Uterus (tissue), 4 donors: ENCODE measurements around the gene CLCN1. TPM values are rescaled to one million over a fixed set of nuclear protein-coding genes. Genes with fewer than 3 reads are reported as not detected.

Experiments used
- DNase-seq, 2 donors: peaks; one replicate each; pipeline ENCODE4 v3.0.0-alpha.2; 2019 to 2020
- H3K27ac ChIP-seq, 2 donors: fragments of 200-600 bp; sonication (generic); 1 replicate in 1 of 2; 2 replicates in 1 of 2; pipeline ENCODE4 v1.5.1; 2016 to 2018
- H3K27me3 ChIP-seq, 2 donors: fragments of 200-600 bp; sonication (generic); one replicate each; pipeline ENCODE4 v1.5.1; 2018 to 2019; ENCODE audit warnings: control low read depth in 1 of 2
- H3K36me3 ChIP-seq, 2 donors: fragments of 200-600 bp; sonication (generic); one replicate each; pipeline ENCODE4 v1.5.1; 2019; ENCODE audit warnings: control low read depth in 1 of 2
- H3K4me1 ChIP-seq, 2 donors: fragments of 200-600 bp; sonication (generic); one replicate each; pipeline ENCODE4 v1.5.1; 2018 to 2019; ENCODE audit warnings: control low read depth in 1 of 2
- H3K4me3 ChIP-seq, 2 donors: fragments of 200-600 bp; sonication (generic); 1 replicate in 1 of 2; 2 replicates in 1 of 2; pipeline ENCODE4 v1.5.1; 2018 to 2019; ENCODE audit warnings: mild to moderate bottlenecking in 1 of 2
- H3K9me3 ChIP-seq, 2 donors: fragments of 200-600 bp; sonication (generic); one replicate each; pipeline ENCODE4 v1.5.1; 2019; ENCODE audit warnings: control low read depth in 1 of 2
- CTCF ChIP-seq, 4 experiments: fragments of 200-600 bp in 2 of 4; fragments of 450-650 bp in 2 of 4; sonication (generic) in 2 of 4; IDR thresholded peaks; one replicate each; pipeline ENCODE4 v1.5.1; 2016 to 2019; ENCODE audit warnings: antibody characterized with exemption in 4 of 4, mild to moderate bottlenecking in 2 of 4, moderate library complexity in 1 of 4
- POLR2A ChIP-seq, 2 donors: fragments of 450-650 bp; IDR thresholded peaks; one replicate each; pipeline ENCODE4 v1.6.1; 2016; ENCODE audit warnings: antibody characterized with exemption in 2 of 2, mild to moderate bottlenecking in 1 of 2, moderate library complexity in 1 of 2
- intact Hi-C: fragments of 100-400 bp; cut with DNase I; formaldehyde crosslinking; loops from one replicate; pipeline ENCODE4 v1.15.1; 2023; ENCODE audit warnings: low total_unique reads
- total RNA-seq, 4 donors: library from RNA; depleted of rRNA in 3 of 4; stranded (reverse); fragments of >200 nt in 3 of 4; gene quantifications; one replicate each; pipeline versions ENCODE4 v1.1.0 to v1.2.4, GENCODE V29; 2014 to 2023
- donor health status: DM: yes; HTN: yes; CAD: no.

The CLCN1 gene
- total RNA-seq, 4 donors from 2014 or later = 0.21 to 0.30 TPM; not detected in 2

- Histone ChIP-seq H3K27me3 (no peaks in the 10 kb centered on the region), H3K9me3 (no peaks in the 10 kb centered on the region), H3K4me1 (no peaks in the 10 kb centered on the region), H3K27ac (peak overlapping the region in 1 of 2 donors; percentile 5), H3K4me3 (no peak overlapping the region), H3K36me3 (no peaks in the 10 kb centered on the region)
- DNase-seq = no peak
- intact Hi-C loops = no loop called here
- no peak for TF ChIP-seq POLR2A (IDR thresholded peaks at IDR 0.05)
- no peak for TF ChIP-seq CTCF (IDR thresholded peaks at IDR 0.05)
These were observed 59.6 kb downstream of the CLCN1 start for GRCh38 chr7:143375298-143376034.

GRCh38 chr7:143376396-143376795 is 60.5 kb downstream of the CLCN1 start:
- H3K9me3 ChIP-seq = no peaks in the 10 kb centered on the region

GRCh38 chr7:143379611-143380259 is 63.8 kb downstream of the CLCN1 start:
- intact Hi-C loops = no loop called here
- DNase-seq = no peak
- peak overlapping the region; percentile 98 to 99 for H3K27ac ChIP-seq
- H3K4me1 ChIP-seq = peaks cover 0 to 10% of the 10 kb centered on the region in 2 donors
- no peak for TF ChIP-seq CTCF (IDR thresholded peaks at IDR 0.05)
- TF ChIP-seq POLR2A (IDR thresholded peaks at IDR 0.05) = no peak
- H3K9me3 ChIP-seq = no peaks in the 10 kb centered on the region
- no peaks in the 10 kb centered on the region for H3K36me3 ChIP-seq
- H3K27me3 ChIP-seq = no peaks in the 10 kb centered on the region
- H3K4me3 ChIP-seq = peak overlapping the region; percentile 75 to 99

More at GRCh38 chr7:143376396-143376795, 60.5 kb downstream of the CLCN1 start:
- Histone ChIP-seq H3K36me3 (no peaks in the 10 kb centered on the region), H3K27ac (no peak overlapping the region), H3K4me3 (no peak overlapping the region), H3K27me3 (no peaks in the 10 kb centered on the region), H3K4me1 (no peaks in the 10 kb centered on the region)
- intact Hi-C loops = no loop called here
- TF ChIP-seq CTCF (IDR thresholded peaks at IDR 0.05) = no peak
- TF ChIP-seq POLR2A (IDR thresholded peaks at IDR 0.05) = no peak
- no peak for DNase-seq

- H3K27ac ChIP-seq = peak overlapping the region; percentile 98 to 99
- DNase-seq = peak; percentile 92
- no peaks in the 10 kb centered on the region for H3K27me3 ChIP-seq
- H3K36me3 ChIP-seq = no peaks in the 10 kb centered on the region
- peaks cover 0 to 10% of the 10 kb centered on the region in 2 donors for H3K4me1 ChIP-seq
- intact Hi-C loops = no loop called here
- H3K9me3 ChIP-seq = no peaks in the 10 kb centered on the region
- TF ChIP-seq POLR2A (IDR thresholded peaks at IDR 0.05) = no peak
- TF ChIP-seq CTCF (IDR thresholded peaks at IDR 0.05) = peak; percentile 83 to 92 (median 87)
- peak overlapping the region; percentile 75 to 99 for H3K4me3 ChIP-seq
These were observed 64.3 kb downstream of the CLCN1 start for GRCh38 chr7:143380260-143380645.
